GM21723 (cell line): ENCODE measurements around the gene RFNG.
"Not testable (repeated sequence)": the region's sequence is repeated elsewhere in the genome, so short reads cannot be mapped to it uniquely, and the experiment has no call there.

ENCODE experiments used
- ATAC-seq: cut with Tn5 transposase; IDR thresholded peaks from one replicate; pipeline ENCODE4 v1.9.1; 2021; ENCODE audit warnings: mild to moderate bottlenecking, moderate library complexity; ENCODE audit not compliant: unreplicated experiment

Gene RFNG

DNA sequence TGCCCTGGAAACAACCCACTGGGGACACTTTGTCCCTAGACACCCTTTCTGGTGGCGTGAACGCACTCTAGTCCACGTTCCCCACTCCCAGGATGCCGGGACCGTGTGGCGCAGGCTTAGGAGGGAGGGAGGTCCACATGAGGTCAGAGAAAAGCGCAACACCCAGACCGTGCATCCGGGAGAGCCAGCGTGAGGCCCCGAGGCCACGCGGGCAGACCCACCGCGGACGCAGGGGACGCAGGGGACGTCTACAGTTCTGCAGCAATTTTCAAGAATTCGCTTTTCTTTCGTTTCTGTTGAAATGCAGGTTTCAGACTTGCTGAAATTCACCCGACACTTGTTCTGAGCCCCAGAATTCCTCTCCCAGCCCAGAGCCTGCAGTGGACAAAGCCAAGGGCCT is 4.7 kb downstream of the RFNG start:
- ATAC-seq, result no peak

DNA sequence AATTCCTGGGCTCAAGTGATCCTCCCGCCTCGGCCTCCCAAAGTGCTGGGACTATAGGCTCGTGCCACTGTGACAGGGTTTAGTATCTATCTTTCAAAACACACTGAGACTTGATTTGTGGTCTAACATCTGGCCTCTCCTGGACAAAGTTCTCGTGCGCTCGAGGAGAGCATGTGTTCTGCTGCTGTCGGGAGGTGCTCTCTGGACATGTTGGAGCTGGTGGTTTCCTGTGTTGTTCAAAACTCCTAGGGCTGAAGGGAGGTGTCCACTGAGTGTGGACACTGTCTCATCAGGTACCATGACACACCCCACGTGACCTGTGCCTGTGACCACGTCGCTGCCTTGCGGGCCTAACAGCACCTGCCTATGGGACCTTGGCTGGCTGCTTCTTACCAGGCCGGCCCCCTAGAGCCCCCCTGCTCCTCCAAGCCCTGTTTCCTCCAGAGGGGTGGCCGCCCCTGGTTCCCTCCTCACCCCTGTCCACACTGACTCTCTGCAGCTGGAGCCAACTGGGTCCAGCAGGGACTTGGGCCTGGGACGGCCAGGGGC is 5.6 kb downstream of the RFNG start:
- ATAC-seq, result no peak

DNA sequence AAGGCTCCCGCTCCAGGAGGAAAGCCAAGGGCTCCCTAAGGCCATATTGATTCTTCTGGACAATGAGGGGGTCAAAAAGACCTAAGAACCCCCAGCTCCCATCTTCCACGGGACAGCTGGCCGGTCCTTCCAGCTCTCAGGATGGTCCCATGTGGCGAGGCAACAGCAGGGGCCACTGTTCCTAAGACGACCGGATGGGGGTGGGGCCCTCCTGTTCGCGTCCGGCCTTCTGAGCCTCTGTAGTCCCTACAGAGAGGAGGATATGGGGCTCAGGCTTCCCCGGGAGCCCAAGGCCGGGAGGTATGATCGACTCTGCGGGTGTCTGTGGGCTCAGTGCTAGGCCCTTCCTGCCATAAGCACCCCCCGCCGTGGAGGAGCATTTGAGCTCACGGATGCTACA is 8.1 kb downstream of the RFNG start:
- ATAC-seq, result no peak

DNA sequence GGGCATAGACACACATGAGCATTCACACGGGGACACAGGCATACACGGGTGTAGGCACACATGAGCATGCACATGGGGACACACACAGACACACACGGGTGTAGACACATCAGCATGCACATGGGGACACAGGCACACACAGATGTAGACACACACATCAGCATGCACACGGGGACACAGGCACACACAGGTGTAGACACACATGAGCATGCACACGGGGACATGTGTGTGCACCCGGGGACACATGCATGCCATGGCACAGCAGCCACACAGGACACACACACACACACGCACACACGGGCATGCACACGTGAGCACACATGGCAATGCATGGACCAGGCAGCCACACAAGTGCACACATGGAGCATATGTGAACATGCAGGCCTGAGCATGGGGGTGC is 9.0 kb downstream of the RFNG start:
- no peak for ATAC-seq

DNA sequence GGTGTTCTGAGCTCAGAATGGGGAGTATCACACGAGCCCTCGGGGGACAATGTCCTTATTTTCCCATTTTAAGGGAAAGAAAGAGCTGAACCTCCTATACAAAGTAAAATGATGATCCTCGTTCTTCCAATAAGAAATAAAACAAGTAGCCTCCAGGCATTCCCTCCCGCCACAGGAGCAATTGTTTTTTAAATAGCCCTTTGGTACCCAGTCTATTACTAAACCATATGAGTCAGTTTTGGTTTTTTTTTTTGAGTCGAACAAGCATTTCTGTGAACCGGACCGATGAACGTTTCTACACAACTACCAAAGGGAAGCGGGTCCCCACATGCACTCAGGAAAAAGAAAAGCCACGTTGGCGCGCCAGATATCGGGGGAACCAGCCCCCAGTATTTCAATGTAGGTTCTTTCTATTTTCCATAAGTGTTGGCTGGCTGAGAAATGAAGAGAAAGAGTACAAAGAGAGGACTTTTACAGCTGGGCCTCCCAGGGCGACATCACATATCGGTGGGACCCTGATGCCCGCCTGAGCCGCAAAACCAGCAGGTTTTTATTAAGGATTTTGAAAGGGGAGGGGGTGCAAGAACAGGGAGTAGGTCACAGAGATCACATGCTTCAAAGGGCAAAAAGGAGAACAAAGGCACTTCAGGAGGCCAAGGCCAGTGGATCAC is 10.3 kb downstream of the RFNG start:
- no peak for ATAC-seq

DNA sequence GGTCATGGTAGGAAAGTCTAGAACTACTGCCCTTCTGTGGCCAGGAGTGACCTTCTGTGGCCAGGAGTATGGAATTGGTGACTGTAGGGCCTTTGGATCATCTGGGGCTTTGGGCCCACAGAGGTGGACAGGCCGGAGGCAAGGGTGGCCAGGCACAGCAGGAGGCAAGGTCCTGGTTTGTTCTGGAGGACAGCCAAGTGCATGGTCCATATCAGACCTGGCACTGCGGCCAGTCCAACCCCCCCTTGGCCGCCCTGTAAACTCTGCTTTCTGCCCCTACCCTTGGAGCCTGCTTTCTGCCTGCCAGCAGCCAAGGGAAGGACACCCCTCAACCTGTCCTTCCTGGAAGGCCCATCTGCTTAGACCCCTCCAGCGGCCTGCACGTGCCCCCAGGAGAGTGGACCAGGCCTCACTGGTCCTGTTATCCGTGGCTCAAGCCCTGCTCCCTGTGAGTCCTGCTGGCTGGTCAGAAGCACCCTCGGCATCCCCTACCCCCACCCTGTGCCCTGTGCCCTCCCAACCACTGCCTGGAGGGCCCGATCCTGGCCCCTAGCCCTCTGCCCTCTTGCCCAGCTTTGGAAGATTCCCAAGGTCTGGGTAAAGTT is 11.8 kb downstream of the RFNG start:
- no peak for ATAC-seq

DNA sequence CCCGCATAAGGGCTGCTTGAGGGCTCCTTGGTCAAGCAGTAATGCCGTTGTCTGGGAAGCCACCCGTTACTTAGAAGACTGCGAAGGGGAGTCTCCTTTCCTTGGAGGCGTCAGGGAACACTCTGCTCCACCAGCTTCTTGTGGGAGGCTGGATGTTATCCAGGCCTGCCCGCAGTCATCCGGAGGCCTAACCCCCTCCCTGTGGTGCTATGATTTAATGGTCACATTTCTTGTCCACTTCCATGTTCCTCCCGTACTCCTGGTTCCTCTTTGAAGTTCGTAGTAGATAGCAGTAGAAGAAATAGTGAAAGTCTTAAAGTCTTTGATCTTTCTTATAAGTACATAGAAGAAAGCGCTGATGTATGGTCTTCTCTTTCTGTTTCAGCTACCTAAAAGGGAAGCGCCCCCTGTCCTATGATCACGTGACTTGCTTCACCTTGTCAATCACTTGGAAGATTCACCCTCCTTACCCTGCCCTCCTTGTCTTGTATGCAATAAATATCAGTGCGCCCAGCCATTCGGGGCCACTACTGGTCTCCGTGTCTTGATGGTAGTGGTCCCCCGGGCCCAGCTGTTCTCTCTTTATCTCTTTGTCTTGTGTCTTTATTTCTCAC is 12.7 kb downstream of the RFNG start:
- not testable (repeated sequence) for ATAC-seq

DNA sequence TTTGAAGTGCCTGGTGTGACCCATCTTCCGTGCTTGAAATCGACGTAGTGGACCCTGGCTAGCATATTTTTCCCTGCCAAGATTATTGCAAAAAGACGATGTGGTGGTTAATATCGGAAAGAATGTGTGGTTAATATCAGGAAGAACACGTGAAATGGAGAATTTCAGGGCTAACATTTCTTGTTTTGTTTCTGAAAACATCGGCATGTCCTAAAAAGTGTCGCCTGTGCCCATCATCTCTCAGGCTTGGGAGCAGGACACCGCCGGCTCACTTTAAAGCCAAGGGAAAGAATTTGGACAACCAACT is 13.8 kb downstream of the RFNG start:
- ATAC-seq, result no peak

DNA sequence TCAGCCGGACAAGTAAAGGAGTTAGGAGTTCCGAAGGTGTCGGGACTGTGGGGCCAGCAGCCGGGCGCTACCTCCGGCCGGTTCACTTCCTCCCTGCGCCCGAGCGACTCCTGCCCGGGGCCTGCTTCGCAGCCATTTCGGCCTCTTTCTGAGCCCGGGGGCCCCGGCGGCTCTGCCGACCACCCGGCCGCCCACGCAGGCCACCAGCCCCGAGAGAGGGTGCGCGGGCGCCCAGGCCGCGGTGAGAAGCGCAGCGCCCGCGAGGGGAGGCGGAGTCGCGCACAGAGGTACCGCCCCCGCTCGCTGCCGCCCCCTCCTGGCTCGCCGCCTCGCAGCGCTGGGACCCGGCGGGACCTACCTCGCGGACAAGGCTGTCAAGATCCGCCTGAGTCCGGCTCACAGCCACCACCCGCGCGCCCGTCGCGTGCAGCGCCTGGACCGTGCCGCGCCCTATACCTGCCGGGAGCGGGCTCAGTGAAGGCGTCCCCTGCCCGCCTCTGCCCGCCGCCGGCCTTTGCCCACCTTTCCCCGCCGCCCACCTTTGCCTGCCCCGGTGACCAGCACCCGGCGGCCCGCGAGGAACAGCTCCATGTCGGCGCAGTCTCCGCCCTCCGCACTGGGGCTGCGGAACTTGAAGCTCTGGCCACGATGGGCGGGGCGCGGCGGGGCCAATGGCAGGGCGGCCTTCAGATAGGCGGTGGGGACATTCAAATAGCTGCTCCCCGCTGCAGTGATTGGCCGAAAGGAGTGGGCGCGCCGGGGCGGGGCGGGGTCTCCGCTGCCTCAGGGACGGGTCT is 14.3 kb downstream of the RFNG start, which contains the start of gene DCXR:
TSS of gene DCXR (minus strand) at position 606 of the 797 bp plus-strand sequence. CDS start at position 591, 15 bp downstream.
- ATAC-seq, result peak; percentile 85

DNA sequence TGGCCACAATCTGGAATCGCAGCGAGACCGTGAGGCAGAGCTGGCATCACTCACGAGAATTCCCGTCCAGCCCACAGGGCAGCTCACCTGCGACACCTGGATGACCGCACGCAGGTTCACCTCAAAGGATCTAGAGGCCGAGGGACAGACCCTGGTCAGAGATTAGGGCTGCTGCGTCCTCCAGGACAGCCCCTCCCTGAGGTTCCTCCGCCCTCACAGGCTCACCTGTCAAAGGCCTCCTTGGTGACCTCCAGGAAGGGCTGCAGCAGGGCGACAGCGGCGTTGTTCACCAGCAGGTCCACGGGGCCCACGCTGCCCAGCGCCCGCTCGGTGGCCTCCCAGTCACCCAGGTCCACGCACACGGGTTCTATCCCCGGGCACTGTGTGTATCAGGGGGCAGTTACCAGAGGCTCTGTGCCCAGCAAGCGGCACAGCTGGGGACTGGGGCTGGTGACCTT is 14.9 kb downstream of the RFNG start:
- no peak for ATAC-seq

DNA sequence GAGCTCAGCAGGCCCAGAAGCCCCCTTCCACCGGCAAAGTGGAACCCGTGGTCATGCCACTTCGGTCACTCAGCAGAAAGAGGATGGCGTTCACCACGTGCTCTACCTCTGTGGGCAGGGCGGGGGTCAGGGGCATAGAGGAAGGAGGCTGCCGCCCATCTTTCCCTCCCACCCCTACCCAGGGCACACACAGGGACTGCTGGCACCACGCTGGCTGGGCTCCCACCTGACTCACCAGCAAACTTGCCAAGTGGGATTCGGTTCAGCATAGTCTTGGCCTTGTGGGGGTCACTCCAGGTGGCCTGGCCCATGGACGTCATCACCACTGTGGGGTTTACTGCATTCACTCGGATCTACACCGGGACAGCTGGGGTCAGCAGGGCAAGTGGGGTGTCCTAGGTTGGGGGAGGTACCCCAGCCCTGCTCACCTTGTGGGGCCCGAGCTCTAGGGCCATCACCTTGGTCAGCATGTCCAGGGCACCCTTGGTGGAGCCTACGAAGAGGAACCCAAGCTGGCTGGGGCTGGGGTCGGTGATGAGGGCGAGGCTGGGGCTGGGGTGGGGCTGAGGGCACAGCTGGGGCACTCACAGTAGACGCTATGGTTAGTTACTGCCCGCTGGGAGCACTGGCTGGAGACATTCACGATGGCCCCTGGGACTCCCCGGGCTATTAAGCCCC is 15.5 kb downstream of the RFNG start:
- ATAC-seq, result no peak

DNA sequence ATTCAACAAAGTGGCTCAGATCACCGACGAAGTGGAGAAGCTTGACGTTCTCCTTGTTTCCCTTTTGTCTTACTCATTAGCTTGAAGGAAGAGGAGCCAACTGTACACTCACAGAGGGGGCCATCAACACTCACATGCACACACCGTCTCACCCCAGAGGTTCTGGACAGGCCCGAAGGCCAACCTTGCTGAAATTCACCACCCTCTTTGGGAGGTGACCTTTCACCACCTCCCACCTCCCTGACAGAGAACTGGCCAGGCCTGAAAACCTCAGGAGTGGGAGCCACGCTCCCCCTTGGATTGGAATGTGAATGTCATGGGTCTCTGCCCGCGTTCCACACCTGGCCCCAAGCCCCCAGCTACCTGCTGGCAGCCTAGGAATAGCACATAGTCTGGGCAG is 16.1 kb downstream of the RFNG start:
- no peak for ATAC-seq

DNA sequence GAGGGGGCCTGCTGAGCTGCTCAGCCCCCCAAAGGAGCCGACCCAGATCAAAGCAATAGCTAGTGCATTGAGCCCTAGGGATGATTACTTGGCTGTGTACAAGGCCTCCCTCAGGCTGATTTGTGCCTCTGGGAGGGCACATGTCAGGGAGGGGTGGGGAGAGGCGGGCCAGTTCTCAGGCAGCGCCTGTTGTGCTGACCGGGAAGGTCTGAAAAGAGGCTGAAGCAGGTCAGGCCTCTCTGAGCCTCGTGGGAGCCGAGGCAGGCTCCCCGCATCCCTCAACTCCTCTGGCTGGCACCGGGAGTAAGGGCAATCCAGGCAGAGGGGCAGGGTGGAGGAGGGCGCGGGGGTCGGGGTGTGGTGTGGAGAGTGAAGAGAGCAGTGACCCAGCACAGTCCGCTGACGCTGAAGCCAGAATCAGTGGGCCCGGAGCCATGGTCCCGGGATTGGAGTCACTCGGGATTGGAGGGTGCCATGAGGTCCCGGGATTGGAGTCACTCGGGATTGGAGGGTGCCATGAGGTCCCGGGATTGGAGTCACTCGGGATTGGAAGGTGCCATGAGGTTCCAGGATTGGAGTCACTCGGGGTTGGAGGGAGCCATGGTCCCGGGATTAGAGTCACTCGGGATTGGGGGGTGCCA is 17.1 kb downstream of the RFNG start:
- no peak for ATAC-seq

DNA sequence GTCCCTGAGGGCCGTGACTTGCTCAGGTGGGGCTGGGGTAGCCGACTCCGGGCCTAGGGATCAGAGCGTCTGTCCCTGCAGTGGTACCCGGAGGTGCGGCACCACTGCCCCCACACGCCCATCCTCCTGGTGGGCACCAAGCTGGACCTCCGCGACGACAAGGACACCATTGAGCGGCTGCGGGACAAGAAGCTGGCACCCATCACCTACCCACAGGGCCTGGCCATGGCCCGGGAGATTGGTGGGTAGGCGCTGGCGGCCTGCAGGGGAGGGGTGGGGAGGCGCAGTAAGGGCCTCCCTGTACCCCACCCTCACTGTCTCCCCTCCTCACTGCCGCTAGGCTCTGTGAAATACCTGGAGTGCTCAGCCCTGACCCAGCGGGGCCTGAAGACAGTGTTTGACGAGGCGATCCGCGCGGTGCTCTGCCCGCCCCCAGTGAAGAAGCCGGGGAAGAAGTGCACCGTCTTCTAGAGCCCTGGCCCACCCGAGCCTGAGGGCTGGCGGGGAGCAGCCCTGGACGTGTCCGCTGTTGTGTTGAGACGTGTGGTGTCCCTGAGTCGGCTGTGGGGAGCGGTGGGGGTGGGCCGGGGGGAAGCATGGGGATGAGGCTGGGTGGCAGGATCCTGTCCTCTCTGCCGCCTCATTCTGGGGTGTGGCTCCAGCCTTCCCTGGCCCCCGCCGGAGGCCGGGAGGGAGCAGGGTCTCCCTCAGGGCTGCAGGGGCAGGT is 18.1 kb downstream of the RFNG start:
- no peak for ATAC-seq

DNA sequence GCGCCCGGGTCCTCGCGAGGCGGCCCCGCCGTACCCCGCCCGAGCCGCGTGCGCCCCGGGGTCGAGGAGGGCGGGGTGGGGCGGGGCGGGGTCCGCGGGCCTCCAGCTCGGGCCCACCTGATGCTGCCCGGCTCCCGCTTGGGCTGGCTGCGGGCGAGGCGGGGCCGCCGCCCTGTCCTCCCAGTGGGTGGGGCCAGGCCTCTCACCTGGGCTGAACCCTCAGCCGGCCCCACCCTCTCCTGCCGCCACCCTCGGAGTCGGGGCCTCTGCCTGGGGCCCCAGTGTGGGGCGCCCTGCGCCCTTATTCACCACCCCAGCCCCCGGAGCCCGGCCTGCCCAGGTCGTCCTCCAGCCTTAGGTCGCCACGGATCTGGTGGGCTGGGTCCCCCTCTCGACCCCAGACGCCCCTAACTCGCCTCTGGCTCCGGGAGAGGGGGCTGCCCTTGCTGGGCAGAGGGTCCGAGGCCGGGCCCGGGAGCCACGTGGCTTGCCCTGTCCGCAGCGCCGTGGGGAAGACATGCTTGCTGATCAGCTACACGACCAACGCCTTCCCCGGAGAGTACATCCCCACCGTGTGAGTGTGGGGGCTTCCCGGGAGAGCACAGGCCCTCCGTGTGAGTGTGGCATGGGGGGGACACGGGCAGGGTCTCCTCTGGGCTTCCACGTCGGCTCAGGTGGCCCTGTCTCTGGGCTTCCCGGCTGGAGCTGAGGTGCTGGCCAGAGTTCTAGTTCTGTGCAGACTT is 19.6 kb downstream of the RFNG start:
- no peak for ATAC-seq

DNA sequence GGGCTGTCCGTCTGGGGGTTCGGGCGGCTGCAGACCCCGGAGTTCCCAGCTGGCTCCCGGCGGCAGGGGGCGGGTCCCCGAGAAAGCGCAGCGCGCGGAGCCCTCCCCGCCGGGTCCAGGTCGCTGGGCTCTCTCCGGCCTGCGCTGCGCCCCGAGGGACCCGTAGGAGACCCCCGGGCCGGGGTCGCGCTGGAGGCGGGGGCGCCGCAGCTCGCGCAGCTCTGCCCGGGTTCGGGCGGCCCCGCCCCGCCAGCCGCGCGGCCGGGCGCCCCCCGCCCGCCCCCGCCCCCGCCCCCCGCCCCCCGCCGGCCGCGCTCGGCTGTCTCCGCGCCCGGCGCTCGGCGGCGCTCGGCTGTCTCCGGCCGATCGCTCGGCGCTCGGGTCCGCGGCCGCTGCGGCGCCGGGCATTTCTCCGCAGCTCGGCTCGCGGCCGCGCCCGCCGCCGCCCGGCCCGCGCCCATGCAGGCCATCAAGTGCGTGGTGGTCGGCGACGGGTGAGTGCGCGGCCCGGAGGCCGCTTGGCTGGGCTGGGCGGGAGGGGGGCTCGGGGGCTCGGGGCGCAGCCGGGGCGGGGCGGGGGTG is 20.2 kb downstream of the RFNG start, which contains the start of gene RAC3:
TSS of gene RAC3 (plus strand) at position 376 of the 582 bp plus-strand sequence. CDS start at position 460, 84 bp downstream.
- no peak for ATAC-seq

DNA sequence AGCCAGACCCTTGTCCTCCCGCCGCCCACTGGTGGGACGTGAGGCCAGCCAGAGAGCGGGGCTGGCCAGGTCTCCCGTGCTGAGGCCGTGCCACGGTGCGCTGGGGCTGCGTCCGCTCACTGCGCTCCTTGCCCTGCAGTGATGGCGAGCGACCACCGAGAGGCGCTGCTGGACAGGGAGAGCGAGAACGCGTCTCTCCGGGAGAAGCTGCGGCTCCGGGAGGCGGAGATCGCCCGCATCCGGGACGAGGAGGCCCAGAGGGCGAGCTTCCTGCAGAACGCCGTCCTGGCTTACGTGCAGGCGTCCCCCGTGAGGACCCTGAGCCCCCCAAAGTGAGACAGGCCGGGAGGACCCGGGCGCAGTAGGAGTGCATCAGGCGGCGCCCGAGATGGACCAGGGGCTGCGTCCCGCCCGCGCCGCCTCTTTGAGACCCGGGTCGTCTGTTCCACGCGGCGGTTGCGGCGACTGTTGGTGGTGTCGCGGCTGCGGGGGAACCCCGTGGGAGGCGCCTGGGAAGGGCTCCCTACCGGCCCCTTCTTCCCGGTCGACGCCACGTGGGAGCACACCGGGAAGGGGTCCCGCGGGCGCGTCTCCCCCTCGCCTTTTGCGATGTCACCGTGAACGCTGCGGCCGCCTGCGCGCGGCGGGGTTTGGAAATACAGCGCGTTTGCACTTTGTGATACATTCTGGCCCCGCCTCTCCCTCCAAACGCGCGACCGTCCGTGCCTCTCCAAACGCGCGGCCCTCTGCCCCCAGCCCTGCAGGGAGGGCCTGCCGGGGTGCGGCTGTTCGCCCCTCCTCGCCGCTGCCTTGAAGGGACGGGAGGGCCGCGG is 20.9 kb downstream of the RFNG start:
- ATAC-seq, result peak; percentile 47
